ENCODE measurements around the gene BTBD8. TPM values are rescaled to one million over a fixed set of nuclear protein-coding genes. Genes with fewer than 3 reads are reported as not detected.

BTBD8 gene
- polyA plus RNA-seq, 1 of the 3 experiments (the other 2 are of a cell fraction) = 0.62 TPM

GRCh38 chr1:92091625-92092024, 11.5 kb downstream of the BTBD8 start:
- Histone ChIP-seq H3K79me2 (ENCODE audit: insufficient read depth) (no peaks in the 10 kb centered on the region), H3K9me3 (no peaks in the 10 kb centered on the region), H4K20me1 (ENCODE audit: insufficient read depth) (no peaks in the 10 kb centered on the region), H3F3A (replicated peaks; ENCODE audit: insufficient read depth) (no peaks in the 10 kb centered on the region), H3K27ac (ENCODE audit: low read depth in 2 of 2, low read length in 1 of 2) (no peak overlapping the region), H3K4me2 (no peak overlapping the region), H3K4me3 (ENCODE audit: low read depth in 2 of 2, low read length in 1 of 2) (no peak overlapping the region), H3K9me2 (no peaks in the 10 kb centered on the region), H3K36me3 (replicated peaks in 1 of 2; ENCODE audit: control insufficient read depth in 1 of 2, insufficient read depth in 2 of 2, low read length in 1 of 2) (no peaks in the 10 kb centered on the region), H3K9ac (no peak overlapping the region), H3K27me3 (ENCODE audit: insufficient read depth) (no peaks in the 10 kb centered on the region), H2AFZ (ENCODE audit: low read depth) (no peak overlapping the region), H3K4me1 (ENCODE audit: control insufficient read depth in 1 of 2, insufficient read depth in 2 of 2, low read depth in 1 of 2, low read length in 1 of 2) (no peaks in the 10 kb centered on the region)
- POLR2A ChIA-PET = no interaction called here
- 83% methylated on average over 5 of the region's 5 CpGs for WGBS (ENCODE audit: low lambda C conversion rate)
- TF ChIP-seq TAF1 (IDR thresholded peaks at IDR 0.05; ENCODE audit: borderline replicate concordance, low read depth, low read length) (no peak), NRF1 (IDR thresholded peaks at IDR 0.05; ENCODE audit: low read depth, low read length) (no peak), MAX (IDR thresholded peaks at IDR 0.05; ENCODE audit: low read depth) (no peak), SMC3 (IDR thresholded peaks at IDR 0.05; ENCODE audit: low read depth, low read length) (no peak), GATA2 (CRISPR knock-in tag; IDR thresholded peaks at IDR 0.05) (no peak), RCOR1 (IDR thresholded peaks at IDR 0.05; ENCODE audit: low read length) (no peak), POLR2AphosphoS5 (IDR thresholded peaks at IDR 0.05; ENCODE audit: low read depth, low read length) (no peak), MXI1 (IDR thresholded peaks at IDR 0.05; ENCODE audit: low read depth, low read length) (no peak), REST (IDR thresholded peaks at IDR 0.05; ENCODE audit: low read depth, low read length) (no peak), RAD21 (IDR thresholded peaks at IDR 0.05; ENCODE audit: low read length) (no peak), TCF12 (IDR thresholded peaks at IDR 0.05) (no peak), IRF3 (IDR thresholded peaks at IDR 0.05; ENCODE audit: low read depth, low read length) (no peak), PBX3 (IDR thresholded peaks at IDR 0.05) (no peak), FOXM1 (IDR thresholded peaks at IDR 0.05; ENCODE audit: low read depth) (no peak), FOXJ3 (CRISPR knock-in tag; IDR thresholded peaks at IDR 0.05) (no peak)
- no peak for DNase-seq
- CTCF ChIA-PET = interaction anchor here (0.8 kb wide), 1 partner anchor 7 kb away, joined by 3 read pairs; no protein-coding TSS in a partner anchor

Measured in SK-N-SH (cell line).